GM23338 (cell line): ENCODE measurements around the gene NEO1. TPM values are rescaled to one million over a fixed set of nuclear protein-coding genes. Genes with fewer than 3 reads are reported as not detected.
A peak's percentile ranks its signal among the peaks of the same experiment; 100 is the strongest.

ENCODE experiments used
- ATAC-seq: fragments of 200-7000 bp; cut with Tn5 transposase; 3 replicates; pipeline ENCODE4 v1.9.1; 2020
- DNase-seq: peaks from one replicate; pipeline ENCODE4 v3.0.0-alpha.2; 2015; ENCODE audit warnings: low spot score
- H2AFZ ChIP-seq: fragments of 200-600 bp; sonication (generic); 2 replicates; pipeline ENCODE4 v1.8.0; 2016; ENCODE audit warnings: antibody characterized with exemption, mild to moderate bottlenecking, moderate library complexity
- H3F3A ChIP-seq: fragments of 200-600 bp; sonication (generic); replicated peaks from 2 replicates; pipeline ENCODE4 v1.8.0; 2017; ENCODE audit warnings: antibody characterized with exemption, mixed run types, low read depth
- H3K27ac ChIP-seq: fragments of 200-600 bp; sonication (generic); 2 replicates; pipeline ENCODE4 v1.6.1; 2016; ENCODE audit warnings: low read depth
- H3K27me3 ChIP-seq: fragments of 200-600 bp; sonication (generic); 2 replicates; pipeline ENCODE4 v1.8.0; 2016; ENCODE audit warnings: mild to moderate bottlenecking, mixed run types, moderate library complexity; ENCODE audit not compliant: insufficient read depth
- H3K36me3 ChIP-seq: fragments of 200-600 bp; sonication (generic); 2 replicates; pipeline ENCODE4 v1.8.0; 2016; ENCODE audit warnings: mild to moderate bottlenecking; ENCODE audit not compliant: insufficient read depth
- H3K4me1 ChIP-seq: fragments of 200-600 bp; sonication (generic); 2 replicates; pipeline ENCODE4 v1.8.0; 2016; ENCODE audit warnings: mild to moderate bottlenecking, moderate library complexity; ENCODE audit not compliant: insufficient read depth
- H3K4me2 ChIP-seq: fragments of 200-600 bp; sonication (generic); 2 replicates; pipeline ENCODE4 v1.7.1; 2017; ENCODE audit warnings: mixed run types
- H3K4me3 ChIP-seq: fragments of 200-600 bp; sonication (generic); 2 replicates; pipeline ENCODE4 v1.6.1; 2016; ENCODE audit warnings: mixed run types
- H3K79me2 ChIP-seq: fragments of 200-600 bp; sonication (generic); replicated peaks from 2 replicates; pipeline ENCODE4 v1.8.0; 2017; ENCODE audit warnings: mild to moderate bottlenecking; ENCODE audit not compliant: insufficient read depth
- H3K9me2 ChIP-seq: fragments of 200-600 bp; sonication (generic); 2 replicates; pipeline ENCODE4 v1.8.0; 2017; ENCODE audit not compliant: insufficient read depth
- H4K20me1 ChIP-seq: fragments of 200-600 bp; sonication (generic); replicated peaks from 2 replicates; pipeline ENCODE4 v1.8.0; 2017; ENCODE audit warnings: mild to moderate bottlenecking; ENCODE audit not compliant: insufficient read depth
- H3K27ac Mint-ChIP-seq: 2 replicates; pipeline ENCODE4 v1.8.0; 2020; ENCODE audit warnings: inconsistent platforms, mild to moderate bottlenecking, moderate library complexity, mixed read lengths
- H3K27me3 Mint-ChIP-seq: 3 replicates; pipeline ENCODE4 v1.8.0; 2022; ENCODE audit warnings: low read depth, mild to moderate bottlenecking, moderate library complexity, mixed read lengths, inconsistent platforms; ENCODE audit not compliant: insufficient read depth, poor library complexity
- H3K36me3 Mint-ChIP-seq: 3 replicates; pipeline ENCODE4 v1.8.0; 2021; ENCODE audit warnings: low read depth, mild to moderate bottlenecking, inconsistent platforms, moderate library complexity, mixed read lengths
- H3K4me1 Mint-ChIP-seq: 3 replicates; pipeline ENCODE4 v1.8.0; 2020; ENCODE audit warnings: mild to moderate bottlenecking, inconsistent platforms, mixed read lengths
- H3K4me3 Mint-ChIP-seq: 3 replicates; pipeline ENCODE4 v1.8.0; 2021; ENCODE audit warnings: moderate library complexity, mild to moderate bottlenecking, inconsistent platforms, mixed read lengths
- H3K9me3 Mint-ChIP-seq: 3 replicates; pipeline ENCODE4 v1.8.0; 2020; ENCODE audit warnings: moderate library complexity, mild to moderate bottlenecking, inconsistent platforms, mixed read lengths
- CTCF ChIP-seq, 2 experiments: fragments of 200-600 bp in 1 of 2; sonication (generic) in 1 of 2; conservative IDR thresholded peaks; 2 replicates each; pipeline versions ENCODE4 v1.5.1 to v1.6.1; 2016 to 2017; ENCODE audit warnings: antibody characterized with exemption in 2 of 2, low read depth in 2 of 2, mild to moderate bottlenecking in 2 of 2, moderate library complexity in 1 of 2
- EZH2phosphoT487 ChIP-seq: fragments of 200-600 bp; sonication (generic); IDR thresholded peaks from one replicate; pipeline ENCODE4 v1.8.1; 2018; ENCODE audit warnings: antibody characterized with exemption; ENCODE audit not compliant: unreplicated experiment
- JUNB ChIP-seq: IDR thresholded peaks from one replicate; pipeline ENCODE4 v1.6.1; 2016; ENCODE audit warnings: antibody characterized with exemption; ENCODE audit not compliant: unreplicated experiment
- NANOG ChIP-seq: IDR thresholded peaks from 2 replicates; pipeline ENCODE4 v1.6.1; 2016; ENCODE audit warnings: antibody characterized with exemption, borderline replicate concordance
- POLR2AphosphoS5 ChIP-seq: IDR thresholded peaks from 2 replicates; pipeline ENCODE4 v1.6.1; 2016; ENCODE audit warnings: antibody characterized with exemption, low read depth
- STAT1 ChIP-seq: IDR thresholded peaks from one replicate; pipeline ENCODE4 v1.6.1; 2016; ENCODE audit warnings: antibody characterized with exemption; ENCODE audit not compliant: unreplicated experiment
- ZNF331 ChIP-seq: fragments of 250-450 bp; sonication (Bioruptor Pico); IDR thresholded peaks from 2 replicates; pipeline ENCODE4 v1.5.0; 2020; ENCODE audit warnings: low read depth, mild to moderate bottlenecking, moderate library complexity
- polyA plus RNA-seq: library from polyadenylated mRNA; unstranded; fragments of >200 nt; fragmentation: Nextera tagmentation; extraction: Ambion mirVana; gene quantifications from 2 replicates; pipeline ENCODE4 v1.2.1, GENCODE V29; 2016
- total RNA-seq: library from RNA; depleted of rRNA; stranded (reverse); fragments of >200 nt; shearing (Covaris generic); gene quantifications from 2 replicates; pipeline ENCODE4 v1.2.3, GENCODE V29; 2014
- TF ChIP-seq, protein P1 (sequence below): fragments of 250-450 bp; sonication (Bioruptor Pico); IDR thresholded peaks from 2 replicates; pipeline ENCODE4 v1.5.0; 2020; ENCODE audit warnings: mild to moderate bottlenecking, moderate library complexity

Gene NEO1
- total and polyA plus RNA-seq, 2 experiments from 2014 or later: 8.4 to 45.8 TPM

- TF ChIP-seq, protein P1, sequence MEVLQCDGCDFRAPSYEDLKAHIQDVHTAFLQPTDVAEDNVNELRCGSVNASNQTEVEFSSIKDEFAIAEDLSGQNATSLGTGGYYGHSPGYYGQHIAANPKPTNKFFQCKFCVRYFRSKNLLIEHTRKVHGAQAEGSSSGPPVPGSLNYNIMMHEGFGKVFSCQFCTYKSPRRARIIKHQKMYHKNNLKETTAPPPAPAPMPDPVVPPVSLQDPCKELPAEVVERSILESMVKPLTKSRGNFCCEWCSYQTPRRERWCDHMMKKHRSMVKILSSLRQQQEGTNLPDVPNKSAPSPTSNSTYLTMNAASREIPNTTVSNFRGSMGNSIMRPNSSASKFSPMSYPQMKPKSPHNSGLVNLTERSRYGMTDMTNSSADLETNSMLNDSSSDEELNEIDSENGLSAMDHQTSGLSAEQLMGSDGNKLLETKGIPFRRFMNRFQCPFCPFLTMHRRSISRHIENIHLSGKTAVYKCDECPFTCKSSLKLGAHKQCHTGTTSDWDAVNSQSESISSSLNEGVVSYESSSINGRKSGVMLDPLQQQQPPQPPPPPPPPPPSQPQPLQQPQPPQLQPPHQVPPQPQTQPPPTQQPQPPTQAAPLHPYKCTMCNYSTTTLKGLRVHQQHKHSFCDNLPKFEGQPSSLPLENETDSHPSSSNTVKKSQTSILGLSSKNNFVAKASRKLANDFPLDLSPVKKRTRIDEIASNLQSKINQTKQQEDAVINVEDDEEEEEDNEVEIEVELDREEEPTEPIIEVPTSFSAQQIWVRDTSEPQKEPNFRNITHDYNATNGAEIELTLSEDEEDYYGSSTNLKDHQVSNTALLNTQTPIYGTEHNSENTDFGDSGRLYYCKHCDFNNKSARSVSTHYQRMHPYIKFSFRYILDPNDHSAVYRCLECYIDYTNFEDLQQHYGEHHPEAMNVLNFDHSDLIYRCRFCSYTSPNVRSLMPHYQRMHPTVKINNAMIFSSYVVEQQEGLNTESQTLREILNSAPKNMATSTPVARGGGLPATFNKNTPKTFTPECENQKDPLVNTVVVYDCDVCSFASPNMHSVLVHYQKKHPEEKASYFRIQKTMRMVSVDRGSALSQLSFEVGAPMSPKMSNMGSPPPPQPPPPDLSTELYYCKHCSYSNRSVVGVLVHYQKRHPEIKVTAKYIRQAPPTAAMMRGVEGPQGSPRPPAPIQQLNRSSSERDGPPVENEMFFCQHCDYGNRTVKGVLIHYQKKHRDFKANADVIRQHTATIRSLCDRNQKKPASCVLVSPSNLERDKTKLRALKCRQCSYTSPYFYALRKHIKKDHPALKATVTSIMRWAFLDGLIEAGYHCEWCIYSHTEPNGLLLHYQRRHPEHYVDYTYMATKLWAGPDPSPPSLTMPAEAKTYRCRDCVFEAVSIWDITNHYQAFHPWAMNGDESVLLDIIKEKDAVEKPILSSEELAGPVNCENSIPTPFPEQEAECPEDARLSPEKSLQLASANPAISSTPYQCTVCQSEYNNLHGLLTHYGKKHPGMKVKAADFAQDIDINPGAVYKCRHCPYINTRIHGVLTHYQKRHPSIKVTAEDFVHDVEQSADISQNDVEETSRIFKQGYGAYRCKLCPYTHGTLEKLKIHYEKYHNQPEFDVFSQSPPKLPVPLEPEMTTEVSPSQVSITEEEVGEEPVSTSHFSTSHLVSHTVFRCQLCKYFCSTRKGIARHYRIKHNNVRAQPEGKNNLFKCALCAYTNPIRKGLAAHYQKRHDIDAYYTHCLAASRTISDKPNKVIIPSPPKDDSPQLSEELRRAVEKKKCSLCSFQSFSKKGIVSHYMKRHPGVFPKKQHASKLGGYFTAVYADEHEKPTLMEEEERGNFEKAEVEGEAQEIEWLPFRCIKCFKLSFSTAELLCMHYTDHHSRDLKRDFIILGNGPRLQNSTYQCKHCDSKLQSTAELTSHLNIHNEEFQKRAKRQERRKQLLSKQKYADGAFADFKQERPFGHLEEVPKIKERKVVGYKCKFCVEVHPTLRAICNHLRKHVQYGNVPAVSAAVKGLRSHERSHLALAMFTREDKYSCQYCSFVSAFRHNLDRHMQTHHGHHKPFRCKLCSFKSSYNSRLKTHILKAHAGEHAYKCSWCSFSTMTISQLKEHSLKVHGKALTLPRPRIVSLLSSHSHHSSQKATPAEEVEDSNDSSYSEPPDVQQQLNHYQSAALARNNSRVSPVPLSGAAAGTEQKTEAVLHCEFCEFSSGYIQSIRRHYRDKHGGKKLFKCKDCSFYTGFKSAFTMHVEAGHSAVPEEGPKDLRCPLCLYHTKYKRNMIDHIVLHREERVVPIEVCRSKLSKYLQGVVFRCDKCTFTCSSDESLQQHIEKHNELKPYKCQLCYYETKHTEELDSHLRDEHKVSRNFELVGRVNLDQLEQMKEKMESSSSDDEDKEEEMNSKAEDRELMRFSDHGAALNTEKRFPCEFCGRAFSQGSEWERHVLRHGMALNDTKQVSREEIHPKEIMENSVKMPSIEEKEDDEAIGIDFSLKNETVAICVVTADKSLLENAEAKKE (CRISPR knock-in tag): no peak
- TF ChIP-seq EZH2phosphoT487: no peak
- no peak for TF ChIP-seq ZNF331 (CRISPR knock-in tag)
- TF ChIP-seq STAT1: no peak
- no peak for TF ChIP-seq POLR2AphosphoS5
Observed at GRCh38 chr15:73005032-73005431, 47.2 kb upstream of the NEO1 start (continued).

DNA sequence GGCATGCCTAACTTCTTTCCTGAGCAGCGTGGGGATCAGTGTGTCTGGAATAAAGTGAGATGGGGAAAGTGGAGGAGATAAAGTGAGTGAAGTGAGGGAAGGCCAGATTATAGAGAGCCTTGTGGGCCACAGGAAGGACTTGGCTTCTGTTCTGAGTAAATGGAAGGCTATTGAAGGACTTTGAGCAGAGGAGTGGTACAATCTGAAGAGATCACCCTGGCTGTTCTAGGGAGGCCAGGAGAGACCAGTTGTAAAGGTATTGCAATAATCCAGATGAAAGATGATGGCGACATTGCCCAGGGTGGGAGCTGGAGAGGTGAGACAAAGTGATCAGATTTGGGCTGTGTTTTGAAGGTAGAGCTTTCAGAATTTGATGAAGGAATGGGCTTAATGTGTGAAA, 46.8 kb upstream of the NEO1 start:
- no peak overlapping the region for H3K27ac ChIP-seq
- H4K20me1 ChIP-seq: no peaks in the 10 kb centered on the region
- H3K9me2 ChIP-seq: 0 out of 2 replicates have a peak, but pooled peaks cover 11% of the 10 kb centered on the region
- H3K36me3 ChIP-seq: no peaks in the 10 kb centered on the region
- H3K4me2 ChIP-seq: no peak overlapping the region
- H3K36me3 Mint-ChIP-seq: no peaks in the 10 kb centered on the region
- H3K4me3 ChIP-seq: no peak overlapping the region
- peaks cover 7% of the 10 kb centered on the region; the same call in 2 of the 3 replicates for H3K4me1 Mint-ChIP-seq
- H3K27ac Mint-ChIP-seq: no peak overlapping the region
- no peaks in the 10 kb centered on the region for H3K79me2 ChIP-seq
- no peaks in the 10 kb centered on the region; the same call in 2 of the 3 replicates for H3K9me3 Mint-ChIP-seq
- H3K4me3 Mint-ChIP-seq: no peak overlapping the region
- ATAC-seq (no peak), DNase-seq (no peak)
- H3F3A ChIP-seq: no peaks in the 10 kb centered on the region
- H3K27me3 ChIP-seq: no peaks in the 10 kb centered on the region
- TF ChIP-seq NANOG: no peak
- TF ChIP-seq, protein P1 (CRISPR knock-in tag): no peak
- TF ChIP-seq POLR2AphosphoS5: no peak
- no peak for TF ChIP-seq JUNB
- TF ChIP-seq STAT1: no peak
- peak in 1 of 2 experiments; percentile 25; a peak in 2 of 4 replicates for TF ChIP-seq CTCF (conservative IDR thresholded peaks at IDR 0.05; ENCODE audit: low read depth in 2 of 2)
- no peak overlapping the region for H2AFZ ChIP-seq
- H3K27me3 Mint-ChIP-seq: peaks cover 4% of the 10 kb centered on the region
- 0 out of 2 replicates have a peak, but pooled peaks cover 5% of the 10 kb centered on the region for H3K4me1 ChIP-seq
